C4-2B (cell line): Measurements from ENCODE around the gene BSND.

ENCODE experiments used
- H3K27ac ChIP-seq: fragments of 450-650 bp; 2 replicates; pipeline ENCODE4 v1.5.1; 2017
- ZFX ChIP-seq: fragments of 450-650 bp; IDR thresholded peaks from 2 replicates; pipeline ENCODE4 v1.6.1; 2017
- TF ChIP-seq, protein P1 (sequence below): fragments of 450-650 bp; conservative IDR thresholded peaks from 2 replicates; pipeline ENCODE4 v1.5.1; 2017; ENCODE audit warnings: mild to moderate bottlenecking

BSND gene

DNA sequence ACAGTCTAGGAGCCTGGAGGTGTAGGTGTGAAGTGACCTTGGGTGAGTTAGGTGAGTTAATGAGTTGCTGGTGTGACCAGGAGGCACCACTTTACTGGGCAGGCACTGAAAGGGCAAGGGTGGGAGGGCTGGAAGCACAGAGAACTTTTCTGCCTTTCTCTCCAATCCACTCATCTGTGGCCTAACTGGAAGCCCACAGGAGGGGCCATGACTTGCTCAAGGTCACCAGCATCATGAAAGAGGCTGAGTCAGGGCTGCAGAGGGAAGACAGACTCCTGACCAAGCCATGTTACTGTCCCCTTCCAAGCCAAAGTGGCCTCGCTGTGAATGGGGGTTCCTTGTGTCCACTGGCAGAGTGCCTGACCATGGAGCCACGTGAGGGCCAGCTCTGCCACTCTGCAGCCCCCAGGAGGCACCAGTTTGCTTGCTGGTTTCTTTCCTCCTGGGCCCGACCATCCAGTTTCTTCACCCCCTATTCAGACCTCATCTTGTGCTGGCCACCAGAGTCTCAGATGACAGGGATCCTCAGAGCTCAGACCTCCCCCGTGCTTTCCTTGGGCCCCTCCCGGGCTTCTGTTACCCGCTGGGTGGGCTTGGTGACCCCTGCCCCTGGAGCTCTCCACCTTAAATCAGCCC lies 4.3 kb upstream of the BSND start:
- no peak overlapping the region for H3K27ac ChIP-seq
- TF ChIP-seq ZFX, result no peak
- TF ChIP-seq, protein P1, sequence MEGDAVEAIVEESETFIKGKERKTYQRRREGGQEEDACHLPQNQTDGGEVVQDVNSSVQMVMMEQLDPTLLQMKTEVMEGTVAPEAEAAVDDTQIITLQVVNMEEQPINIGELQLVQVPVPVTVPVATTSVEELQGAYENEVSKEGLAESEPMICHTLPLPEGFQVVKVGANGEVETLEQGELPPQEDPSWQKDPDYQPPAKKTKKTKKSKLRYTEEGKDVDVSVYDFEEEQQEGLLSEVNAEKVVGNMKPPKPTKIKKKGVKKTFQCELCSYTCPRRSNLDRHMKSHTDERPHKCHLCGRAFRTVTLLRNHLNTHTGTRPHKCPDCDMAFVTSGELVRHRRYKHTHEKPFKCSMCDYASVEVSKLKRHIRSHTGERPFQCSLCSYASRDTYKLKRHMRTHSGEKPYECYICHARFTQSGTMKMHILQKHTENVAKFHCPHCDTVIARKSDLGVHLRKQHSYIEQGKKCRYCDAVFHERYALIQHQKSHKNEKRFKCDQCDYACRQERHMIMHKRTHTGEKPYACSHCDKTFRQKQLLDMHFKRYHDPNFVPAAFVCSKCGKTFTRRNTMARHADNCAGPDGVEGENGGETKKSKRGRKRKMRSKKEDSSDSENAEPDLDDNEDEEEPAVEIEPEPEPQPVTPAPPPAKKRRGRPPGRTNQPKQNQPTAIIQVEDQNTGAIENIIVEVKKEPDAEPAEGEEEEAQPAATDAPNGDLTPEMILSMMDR, result no peak

DNA sequence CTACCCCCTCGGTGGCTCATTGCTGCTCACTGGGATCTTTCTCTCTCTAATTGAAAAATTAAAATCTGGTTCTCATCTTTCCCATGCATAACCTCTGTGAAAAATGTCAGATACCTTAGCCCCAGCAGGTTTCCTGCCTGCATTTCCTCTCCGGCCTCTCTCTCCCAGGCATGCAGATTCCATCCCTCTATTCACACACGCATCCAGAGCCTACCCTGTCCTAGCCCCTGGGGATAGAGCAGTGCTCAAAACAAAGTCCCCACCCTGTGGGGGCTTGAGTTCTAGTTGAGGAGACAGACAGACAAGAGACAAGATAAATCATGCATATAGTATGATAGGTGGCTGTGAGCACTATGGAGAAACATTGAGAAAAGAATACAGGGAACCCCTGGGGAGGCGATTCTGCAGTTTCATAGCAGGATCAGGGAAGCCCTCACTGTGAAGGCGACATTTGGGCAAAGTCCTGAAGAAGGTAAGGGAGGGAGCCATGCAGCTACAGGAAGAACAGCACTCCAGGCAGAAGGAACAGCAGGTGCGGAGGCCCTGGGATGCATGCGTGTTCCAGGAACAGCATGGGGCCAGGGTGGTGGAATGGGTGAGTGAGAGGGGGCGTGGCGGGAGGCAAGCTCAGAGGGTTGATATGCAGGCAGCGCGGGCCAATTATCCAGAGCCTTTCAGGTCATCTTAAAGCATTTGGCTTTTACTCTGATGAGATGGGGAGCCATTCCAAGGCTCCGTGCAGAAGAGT lies 3.5 kb upstream of the BSND start:
- TF ChIP-seq ZFX, result no peak
- TF ChIP-seq, protein P1, result no peak
- no peak overlapping the region for H3K27ac ChIP-seq

DNA sequence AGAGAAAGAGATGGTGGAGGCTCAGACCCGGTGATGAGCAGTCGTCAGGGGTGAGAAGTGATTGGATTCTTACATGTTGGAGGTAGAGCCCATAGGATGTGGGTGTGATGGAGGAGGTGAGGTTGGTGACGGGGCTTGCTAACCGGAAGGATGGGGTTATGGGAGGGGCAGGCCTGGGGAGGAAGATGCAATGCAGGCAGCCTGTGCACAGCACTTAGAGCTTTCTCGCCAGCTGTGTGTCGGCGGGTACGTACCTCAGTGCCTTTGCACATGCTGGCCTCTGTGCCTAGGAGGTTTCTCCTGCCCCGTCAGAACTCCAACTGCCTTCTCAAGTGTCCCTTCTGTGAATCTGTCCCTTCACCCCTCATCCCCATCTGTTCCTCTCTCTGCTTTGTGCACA lies 2.9 kb upstream of the BSND start:
- TF ChIP-seq, protein P1, result no peak
- TF ChIP-seq ZFX, result no peak
- H3K27ac ChIP-seq, result no peak overlapping the region

DNA sequence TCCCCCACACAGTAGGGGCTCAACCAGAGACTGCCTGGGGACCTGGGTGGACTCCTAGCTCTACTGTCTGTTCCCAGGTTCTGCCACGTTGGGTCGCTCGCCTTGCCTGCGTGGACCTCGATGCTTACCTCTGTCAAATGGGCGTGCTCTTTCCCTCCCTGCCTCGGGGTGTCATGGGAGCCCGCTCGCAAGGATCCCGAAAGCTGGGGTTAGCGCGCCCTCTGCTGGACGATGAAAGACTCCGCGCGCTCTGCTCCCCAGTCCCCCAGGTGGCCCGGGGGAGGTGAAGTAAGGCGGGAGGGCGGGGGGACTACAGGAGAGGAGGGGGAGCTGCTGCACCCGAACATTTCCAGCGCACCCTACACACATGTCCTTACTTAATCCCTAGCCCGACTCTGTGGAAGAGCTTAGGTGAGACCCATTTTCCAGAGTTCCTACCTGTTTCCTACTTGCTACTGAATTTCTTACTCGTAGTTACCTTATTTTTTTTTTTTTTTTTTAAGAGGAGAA lies 2.3 kb upstream of the BSND start:
- no peak for TF ChIP-seq ZFX
- TF ChIP-seq, protein P1, result peak; percentile 95
- no peak overlapping the region for H3K27ac ChIP-seq

DNA sequence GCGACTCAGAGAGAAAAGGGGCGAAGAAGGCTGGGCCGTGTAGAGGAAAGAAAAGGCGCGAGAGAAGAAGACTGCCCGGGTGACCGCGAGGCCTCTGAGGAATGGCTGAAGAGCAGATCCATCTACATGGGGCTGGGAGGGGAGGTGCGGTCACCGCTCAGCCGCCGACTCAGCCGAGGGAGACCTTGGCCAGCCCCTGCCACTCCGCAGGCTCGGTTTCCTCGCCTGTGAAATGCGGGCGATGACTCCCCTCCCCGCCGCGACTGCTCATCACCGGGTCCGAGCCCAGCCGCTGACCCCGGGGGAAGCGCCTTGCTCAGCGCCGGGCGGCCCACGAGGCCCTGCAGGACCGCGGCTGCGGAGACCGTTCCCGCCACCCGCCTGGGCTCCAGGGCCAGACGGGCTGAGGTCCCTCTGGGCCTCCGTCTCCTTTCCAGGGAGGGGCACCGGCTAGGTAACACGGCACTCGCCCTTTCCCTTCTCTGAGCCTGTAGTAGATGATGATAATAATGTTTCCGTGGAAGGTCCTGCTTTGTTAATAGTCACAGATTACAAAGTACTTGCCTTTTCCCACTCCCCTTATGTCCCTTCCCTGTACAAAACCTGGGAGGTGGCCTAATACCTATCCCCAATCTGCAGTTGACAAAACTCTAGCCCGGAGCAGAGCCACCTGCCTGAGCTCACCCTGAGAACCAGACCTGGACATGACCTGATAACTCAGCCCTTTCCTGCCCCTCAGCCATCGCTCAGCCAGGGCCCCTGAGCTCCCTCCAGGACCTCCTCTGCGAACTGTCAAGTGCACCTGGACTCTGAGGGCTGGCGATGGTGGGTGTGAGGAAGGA lies 1.6 kb upstream of the BSND start:
- TF ChIP-seq, protein P1, result no peak
- TF ChIP-seq ZFX, result no peak

DNA sequence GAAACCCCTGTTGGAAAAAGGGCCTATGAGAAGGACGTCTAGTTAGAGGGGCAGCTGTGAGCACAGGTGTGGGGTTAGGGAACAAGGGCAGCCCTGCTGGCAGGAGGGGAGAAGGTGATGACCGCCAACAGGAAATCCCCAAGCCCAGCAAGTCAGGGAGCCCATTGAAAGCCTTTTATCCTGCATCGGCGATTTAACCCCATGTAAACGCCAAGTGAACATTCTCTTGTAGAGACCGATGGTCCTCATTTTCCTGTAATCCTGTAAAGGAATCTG lies 1.1 kb upstream of the BSND start:
- TF ChIP-seq ZFX, result no peak
- TF ChIP-seq, protein P1, result no peak
- H3K27ac ChIP-seq, result no peak overlapping the region

More for the DNA sequence above, 1.6 kb upstream of the BSND start:
- H3K27ac ChIP-seq, result no peak overlapping the region

DNA sequence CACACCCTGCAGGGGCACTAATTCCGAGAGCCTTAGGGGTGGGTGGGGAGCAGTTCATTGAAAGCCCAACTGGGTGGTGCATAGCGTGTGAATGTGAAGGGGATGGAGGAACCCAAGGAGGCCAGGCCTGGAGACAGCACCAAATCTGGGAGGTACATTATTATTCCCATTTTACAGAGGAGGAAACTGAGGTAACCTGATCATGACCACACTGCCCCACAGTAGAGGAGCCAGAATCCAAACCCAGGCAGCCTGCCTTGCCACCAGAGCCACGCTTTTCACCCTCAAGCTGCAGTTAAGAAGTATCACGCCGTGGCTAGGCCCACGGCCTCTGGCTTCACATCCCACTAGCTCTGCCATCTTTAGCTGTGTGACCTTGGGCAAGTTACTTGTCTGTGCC lies 633 bp upstream of the BSND start:
- no peak overlapping the region for H3K27ac ChIP-seq
- TF ChIP-seq ZFX, result no peak
- TF ChIP-seq, protein P1, result no peak
